ENCODE results near the gene MIPEP. TPM values are rescaled to one million over a fixed set of nuclear protein-coding genes. Genes with fewer than 3 reads are reported as not detected.

MIPEP gene
- polyA plus RNA-seq, 1 donor (not counting 4 experiments of a cell fraction or from before 2014, with no cell fraction given) = 35.0 TPM

DNA sequence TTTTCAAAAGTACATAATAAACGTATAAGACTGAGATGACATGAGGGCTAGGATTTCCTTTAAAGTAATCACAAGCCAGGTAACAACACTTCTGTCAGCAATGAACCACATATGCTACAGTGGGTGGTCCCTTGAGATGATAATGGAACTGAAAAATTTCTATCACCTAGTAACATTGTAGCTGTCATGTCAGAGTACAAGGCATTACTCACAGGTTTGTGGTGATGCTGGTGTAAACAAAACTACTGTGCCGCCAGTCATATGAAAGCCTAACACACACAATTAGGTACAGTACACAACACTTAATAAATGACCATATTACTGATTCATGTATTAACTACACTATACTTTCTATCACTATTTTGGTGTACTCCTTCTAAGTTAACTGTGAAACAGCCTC, 36.8 kb downstream of the MIPEP start:
- no peaks in the 10 kb centered on the region for H3K79me2 ChIP-seq (ENCODE audit: control insufficient read depth, insufficient read depth, low read length)
- peaks cover 33% of the 10 kb centered on the region for H3K4me1 ChIP-seq (ENCODE audit: control insufficient read depth, extremely low read depth, insufficient read depth, low read length)
- dilution Hi-C loops (cut with MboI; ENCODE audit: extremely low pct_ligation_motif_present, low sequenced_read_pairs) = no loop called here
- no peak overlapping the region for H3K9ac ChIP-seq (ENCODE audit: control insufficient read depth, extremely low read depth, insufficient read depth, low read length)
- H3K4me3 ChIP-seq (ENCODE audit: control insufficient read depth in 2 of 3, extremely low read depth in 1 of 3, insufficient read depth in 2 of 3, low read depth in 1 of 3, low read length in 3 of 3) = no peak overlapping the region
- peaks cover 0 to 2% of the 10 kb centered on the region in 2 experiments for H3K36me3 ChIP-seq (ENCODE audit: control insufficient read depth in 2 of 2, extremely low read depth in 1 of 2, insufficient read depth in 2 of 2, low read length in 2 of 2)
- no peaks in the 10 kb centered on the region for H3K9me1 ChIP-seq (ENCODE audit: control insufficient read depth, extremely low read depth, insufficient read depth, low read length)
- H3K27me3 ChIP-seq (ENCODE audit: control insufficient read depth, extremely low read depth, insufficient read depth, low read length) = no peaks in the 10 kb centered on the region
- no peak overlapping the region for H3K4me2 ChIP-seq (ENCODE audit: control insufficient read depth, extremely low read depth, insufficient read depth, low read depth, low read length)
- H3K27ac ChIP-seq (ENCODE audit: control insufficient read depth, insufficient read depth, low read length) = no peak overlapping the region
- FAIRE-seq (no peak), DNase-seq (ENCODE audit: low read depth, low spot score) (no peak)
- H4K20me1 ChIP-seq (ENCODE audit: control insufficient read depth, extremely low read depth, insufficient read depth, low read length) = no peaks in the 10 kb centered on the region
- TF ChIP-seq, protein P1, sequence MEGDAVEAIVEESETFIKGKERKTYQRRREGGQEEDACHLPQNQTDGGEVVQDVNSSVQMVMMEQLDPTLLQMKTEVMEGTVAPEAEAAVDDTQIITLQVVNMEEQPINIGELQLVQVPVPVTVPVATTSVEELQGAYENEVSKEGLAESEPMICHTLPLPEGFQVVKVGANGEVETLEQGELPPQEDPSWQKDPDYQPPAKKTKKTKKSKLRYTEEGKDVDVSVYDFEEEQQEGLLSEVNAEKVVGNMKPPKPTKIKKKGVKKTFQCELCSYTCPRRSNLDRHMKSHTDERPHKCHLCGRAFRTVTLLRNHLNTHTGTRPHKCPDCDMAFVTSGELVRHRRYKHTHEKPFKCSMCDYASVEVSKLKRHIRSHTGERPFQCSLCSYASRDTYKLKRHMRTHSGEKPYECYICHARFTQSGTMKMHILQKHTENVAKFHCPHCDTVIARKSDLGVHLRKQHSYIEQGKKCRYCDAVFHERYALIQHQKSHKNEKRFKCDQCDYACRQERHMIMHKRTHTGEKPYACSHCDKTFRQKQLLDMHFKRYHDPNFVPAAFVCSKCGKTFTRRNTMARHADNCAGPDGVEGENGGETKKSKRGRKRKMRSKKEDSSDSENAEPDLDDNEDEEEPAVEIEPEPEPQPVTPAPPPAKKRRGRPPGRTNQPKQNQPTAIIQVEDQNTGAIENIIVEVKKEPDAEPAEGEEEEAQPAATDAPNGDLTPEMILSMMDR (optimal IDR thresholded peaks at IDR 0.05 in 1 of 3, IDR thresholded peaks at IDR 0.05 in 1 of 3, conservative IDR thresholded peaks at IDR 0.05 in 1 of 3; ENCODE audit: extremely low read depth in 1 of 3, insufficient read depth in 2 of 3, low read length in 3 of 3) = no peak
- no peak for TF ChIP-seq EZH2 (IDR thresholded peaks at IDR 0.05; ENCODE audit: low read length)
- H2AFZ ChIP-seq (ENCODE audit: control insufficient read depth, low read length) = no peak overlapping the region
- no peaks in the 10 kb centered on the region for H3K9me3 ChIP-seq (ENCODE audit: control insufficient read depth, low read depth, low read length)

DNA sequence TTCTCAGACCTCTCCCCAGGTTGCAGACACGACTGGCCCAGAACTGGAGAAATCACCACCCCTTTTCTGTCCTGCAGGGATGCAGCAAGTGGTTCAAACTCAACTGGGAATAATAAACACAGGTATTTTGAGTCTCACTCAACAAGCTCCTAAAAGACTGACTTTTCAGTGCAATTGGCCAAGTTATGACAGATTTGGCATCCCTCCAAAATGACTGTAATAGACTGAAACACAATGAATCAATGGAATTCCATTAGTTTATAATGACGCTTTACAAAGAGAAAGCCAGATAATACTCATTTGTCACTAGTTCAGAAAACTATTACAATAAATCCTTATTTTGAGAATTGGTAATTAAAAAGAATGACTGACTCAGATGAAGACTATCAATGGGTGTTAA, 38.1 kb downstream of the MIPEP start:
- Histone ChIP-seq H3K9me3 (ENCODE audit: control insufficient read depth, low read depth, low read length) (no peaks in the 10 kb centered on the region), H3K79me2 (ENCODE audit: control insufficient read depth, insufficient read depth, low read length) (no peaks in the 10 kb centered on the region), H4K20me1 (ENCODE audit: control insufficient read depth, extremely low read depth, insufficient read depth, low read length) (no peaks in the 10 kb centered on the region), H3K4me2 (ENCODE audit: control insufficient read depth, extremely low read depth, insufficient read depth, low read depth, low read length) (peak overlapping the region; percentile 19), H2AFZ (ENCODE audit: control insufficient read depth, low read length) (no peak overlapping the region), H3K9me1 (ENCODE audit: control insufficient read depth, extremely low read depth, insufficient read depth, low read length) (no peaks in the 10 kb centered on the region), H3K36me3 (ENCODE audit: control insufficient read depth in 2 of 2, extremely low read depth in 1 of 2, insufficient read depth in 2 of 2, low read length in 2 of 2) (peaks cover 0 to 2% of the 10 kb centered on the region in 2 experiments), H3K4me3 (ENCODE audit: control insufficient read depth in 2 of 3, extremely low read depth in 1 of 3, insufficient read depth in 2 of 3, low read depth in 1 of 3, low read length in 3 of 3) (no peak overlapping the region), H3K4me1 (ENCODE audit: control insufficient read depth, extremely low read depth, insufficient read depth, low read length) (peaks cover 33% of the 10 kb centered on the region), H3K27ac (ENCODE audit: control insufficient read depth, insufficient read depth, low read length) (peak overlapping the region; percentile 65), H3K27me3 (ENCODE audit: control insufficient read depth, extremely low read depth, insufficient read depth, low read length) (no peaks in the 10 kb centered on the region), H3K9ac (ENCODE audit: control insufficient read depth, extremely low read depth, insufficient read depth, low read length) (no peak overlapping the region)
- TF ChIP-seq EZH2 (IDR thresholded peaks at IDR 0.05; ENCODE audit: low read length) = no peak
- TF ChIP-seq, protein P1 (optimal IDR thresholded peaks at IDR 0.05 in 1 of 3, IDR thresholded peaks at IDR 0.05 in 1 of 3, conservative IDR thresholded peaks at IDR 0.05 in 1 of 3; ENCODE audit: extremely low read depth in 1 of 3, insufficient read depth in 2 of 3, low read length in 3 of 3) = no peak
- FAIRE-seq (no peak), DNase-seq (ENCODE audit: low read depth, low spot score) (no peak)
- dilution Hi-C loops (cut with MboI; ENCODE audit: extremely low pct_ligation_motif_present, low sequenced_read_pairs) = no loop called here
